Activated T-cell treated with anti-CD3 and anti-CD28 coated beads for 1 hour (primary cell): Measurements from ENCODE around the gene PEX3.

Experiments used
- DNase-seq: peaks from one replicate; pipeline ENCODE4 v3.0.0-alpha.2; 2020; ENCODE audit warnings: low read depth

The PEX3 gene

DNA sequence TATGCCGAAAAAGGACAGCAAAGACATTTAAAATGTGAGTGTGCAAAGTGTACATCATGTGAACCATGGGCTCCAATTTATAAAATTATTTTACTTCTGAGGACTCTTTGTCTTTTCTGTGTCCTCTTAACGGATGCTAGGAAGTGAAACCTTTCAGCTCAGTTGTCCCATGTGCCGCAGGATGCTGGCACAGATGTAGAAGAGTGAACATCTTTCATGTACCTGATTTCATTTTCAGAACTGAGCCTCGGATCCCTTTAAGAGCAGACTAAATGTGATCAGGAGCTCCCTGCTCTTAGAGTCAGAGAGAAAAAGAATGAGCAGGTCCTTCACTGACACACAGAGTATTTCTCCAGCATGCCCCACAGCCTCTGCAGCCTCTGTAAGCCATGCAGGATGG lies 88.5 kb downstream of the PEX3 start:
- DNase-seq, result no peak

DNA sequence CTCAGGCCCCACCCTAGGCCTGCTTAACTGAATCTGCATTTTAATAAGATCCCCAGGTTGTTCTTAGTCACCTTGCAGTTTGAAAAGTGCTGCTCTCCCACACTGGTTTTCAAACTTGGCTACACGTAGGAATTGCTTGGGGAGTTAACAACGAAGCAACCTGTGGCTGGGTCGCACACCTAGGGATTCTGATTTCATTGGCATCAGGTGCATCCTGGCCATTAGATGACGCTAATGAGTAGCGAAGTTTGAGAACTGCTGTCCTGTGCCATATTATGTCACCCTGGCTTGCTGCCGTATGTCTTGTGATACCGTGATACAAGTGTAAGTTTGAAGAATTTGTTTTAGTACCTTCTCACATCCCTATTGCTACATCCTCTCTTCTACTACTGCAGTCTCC lies 89.1 kb downstream of the PEX3 start:
- DNase-seq, result no peak

DNA sequence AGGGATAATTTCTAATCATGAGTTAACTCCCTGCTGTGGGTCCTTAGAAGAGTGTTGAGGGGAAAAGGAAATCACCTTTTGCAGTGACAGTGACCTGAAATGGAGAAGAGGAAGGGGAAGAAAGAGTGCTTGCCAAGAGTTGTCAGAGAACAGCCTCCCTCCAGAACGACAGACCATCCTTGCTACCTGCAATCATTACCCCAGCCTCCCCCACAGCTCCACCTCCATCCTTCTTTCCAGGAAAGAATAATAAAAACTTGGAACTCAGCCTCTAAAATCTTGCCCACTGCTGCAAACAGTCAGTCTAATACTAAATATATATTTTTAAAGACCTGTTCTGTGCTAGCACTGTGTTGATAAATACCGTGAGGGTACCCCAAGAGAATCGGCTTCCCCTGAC lies 89.6 kb downstream of the PEX3 start:
- DNase-seq, result no peak
